Measurements from ENCODE around the gene TAPT1. TPM values are rescaled to one million over a fixed set of nuclear protein-coding genes. Genes with fewer than 3 reads are reported as not detected.

The TAPT1 gene
- total RNA-seq, 1 experiment from 2014 or later: 13.8 TPM

DNA sequence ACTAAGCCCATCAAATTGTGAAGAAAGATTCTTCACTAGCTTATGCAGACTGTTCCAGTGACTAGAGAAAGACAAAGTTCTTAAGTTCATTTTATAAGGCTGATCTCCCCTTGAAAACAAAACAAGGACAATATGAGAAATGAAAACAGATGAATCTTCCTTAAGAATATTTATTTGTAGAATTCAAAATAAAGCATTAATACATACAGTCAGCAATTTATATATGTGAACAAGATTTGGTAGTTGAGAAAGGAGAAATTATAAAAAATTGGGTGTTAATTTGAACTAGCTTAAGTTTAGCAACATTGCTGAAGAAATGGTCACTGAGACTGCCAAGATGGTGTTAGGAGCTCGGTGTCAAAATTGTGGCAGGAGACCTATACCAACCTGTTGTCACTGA lies 41.4 kb upstream of the TAPT1 start:
- CTCF ChIA-PET: no interaction called here
- no peaks in the 10 kb centered on the region for H3K27me3 ChIP-seq (ENCODE audit: insufficient read depth, low read depth)
- POLR2A ChIA-PET (ENCODE audit: unreplicated experiment): no interaction called here

DNA sequence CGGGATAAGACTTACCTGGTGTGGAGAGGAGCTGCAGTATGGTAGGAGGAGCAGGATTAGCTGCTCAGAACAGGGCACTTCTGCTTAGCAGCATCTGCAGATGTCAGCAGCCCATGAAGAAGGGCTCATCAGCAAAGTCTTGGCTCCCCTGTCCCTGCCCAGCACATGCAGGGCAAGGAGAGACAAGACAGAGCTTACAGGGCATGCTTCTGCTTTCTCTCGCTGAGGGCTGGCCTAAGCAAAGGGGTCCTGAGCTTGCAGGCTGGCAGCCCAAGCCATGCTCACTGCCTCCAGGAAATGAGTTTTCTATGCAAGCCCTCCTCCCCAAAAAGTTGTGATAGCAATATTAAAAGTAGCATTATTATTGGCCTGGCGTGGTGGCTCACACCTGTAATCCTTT lies 39.5 kb upstream of the TAPT1 start:
- H3K4me3 ChIP-seq: no peak overlapping the region
- H3K9me2 ChIP-seq (ENCODE audit: insufficient read depth): no peaks in the 10 kb centered on the region
- H3K9me3 ChIP-seq (ENCODE audit: insufficient read depth, low read depth): no peaks in the 10 kb centered on the region
- DNase-seq: no peak
- no peaks in the 10 kb centered on the region for H3K4me1 ChIP-seq (replicated peaks; ENCODE audit: insufficient read depth)
- no peak for TF ChIP-seq EZH2 (IDR thresholded peaks at IDR 0.05; ENCODE audit: low read depth)
- TF ChIP-seq, protein P1, sequence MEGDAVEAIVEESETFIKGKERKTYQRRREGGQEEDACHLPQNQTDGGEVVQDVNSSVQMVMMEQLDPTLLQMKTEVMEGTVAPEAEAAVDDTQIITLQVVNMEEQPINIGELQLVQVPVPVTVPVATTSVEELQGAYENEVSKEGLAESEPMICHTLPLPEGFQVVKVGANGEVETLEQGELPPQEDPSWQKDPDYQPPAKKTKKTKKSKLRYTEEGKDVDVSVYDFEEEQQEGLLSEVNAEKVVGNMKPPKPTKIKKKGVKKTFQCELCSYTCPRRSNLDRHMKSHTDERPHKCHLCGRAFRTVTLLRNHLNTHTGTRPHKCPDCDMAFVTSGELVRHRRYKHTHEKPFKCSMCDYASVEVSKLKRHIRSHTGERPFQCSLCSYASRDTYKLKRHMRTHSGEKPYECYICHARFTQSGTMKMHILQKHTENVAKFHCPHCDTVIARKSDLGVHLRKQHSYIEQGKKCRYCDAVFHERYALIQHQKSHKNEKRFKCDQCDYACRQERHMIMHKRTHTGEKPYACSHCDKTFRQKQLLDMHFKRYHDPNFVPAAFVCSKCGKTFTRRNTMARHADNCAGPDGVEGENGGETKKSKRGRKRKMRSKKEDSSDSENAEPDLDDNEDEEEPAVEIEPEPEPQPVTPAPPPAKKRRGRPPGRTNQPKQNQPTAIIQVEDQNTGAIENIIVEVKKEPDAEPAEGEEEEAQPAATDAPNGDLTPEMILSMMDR (conservative IDR thresholded peaks at IDR 0.05): no peak
- H3K27ac ChIP-seq: no peak overlapping the region
- H3K36me3 ChIP-seq (ENCODE audit: low read depth): no peaks in the 10 kb centered on the region
- POLR2A ChIA-PET (ENCODE audit: unreplicated experiment): no interaction called here
- no peaks in the 10 kb centered on the region for H4K20me1 ChIP-seq (ENCODE audit: insufficient read depth)
- H3K27me3 ChIP-seq (ENCODE audit: insufficient read depth, low read depth): no peaks in the 10 kb centered on the region
- no peak overlapping the region for H2AFZ ChIP-seq
- H3K79me2 ChIP-seq (ENCODE audit: low read depth): no peaks in the 10 kb centered on the region
- CTCF ChIA-PET: interaction anchor here (0.6 to 1.7 kb wide), 2 partner anchors 460 to 1200 kb away, joined by 3 to 6 read pairs; no protein-coding TSS in a partner anchor
- intact Hi-C loops (cut with micrococcal nuclease; ENCODE audit: unreplicated experiment): loop anchor here (1.0 to 10.0 kb wide), 3 partner anchors 39 to 240 kb away; partner anchors contain the start of gene TAPT1
- H3K4me2 ChIP-seq: no peak overlapping the region
- no peaks in the 10 kb centered on the region for H3F3A ChIP-seq (ENCODE audit: insufficient read depth, low read depth)
- no TSS peak for BruUV-seq (replicated peaks)

More for the DNA sequence above, 41.4 kb upstream of the TAPT1 start:
- Histone ChIP-seq H2AFZ (no peak overlapping the region), H3K4me1 (replicated peaks; ENCODE audit: insufficient read depth) (no peaks in the 10 kb centered on the region), H4K20me1 (ENCODE audit: insufficient read depth) (no peaks in the 10 kb centered on the region), H3K9me2 (ENCODE audit: insufficient read depth) (no peaks in the 10 kb centered on the region), H3F3A (ENCODE audit: insufficient read depth, low read depth) (no peaks in the 10 kb centered on the region), H3K4me2 (no peak overlapping the region), H3K9me3 (ENCODE audit: insufficient read depth, low read depth) (no peaks in the 10 kb centered on the region), H3K36me3 (ENCODE audit: low read depth) (no peaks in the 10 kb centered on the region), H3K27ac (no peak overlapping the region), H3K4me3 (no peak overlapping the region), H3K79me2 (ENCODE audit: low read depth) (no peaks in the 10 kb centered on the region)
- DNase-seq: no peak
- no TSS peak for BruUV-seq (replicated peaks)
- no peak for TF ChIP-seq EZH2 (IDR thresholded peaks at IDR 0.05; ENCODE audit: low read depth)
- TF ChIP-seq, protein P1 (conservative IDR thresholded peaks at IDR 0.05): no peak
- intact Hi-C loops (cut with micrococcal nuclease; ENCODE audit: unreplicated experiment): loop anchor here (5.0 to 10.0 kb wide), 2 partner anchors 40 to 73 kb away; partner anchors contain the start of gene TAPT1

DNA sequence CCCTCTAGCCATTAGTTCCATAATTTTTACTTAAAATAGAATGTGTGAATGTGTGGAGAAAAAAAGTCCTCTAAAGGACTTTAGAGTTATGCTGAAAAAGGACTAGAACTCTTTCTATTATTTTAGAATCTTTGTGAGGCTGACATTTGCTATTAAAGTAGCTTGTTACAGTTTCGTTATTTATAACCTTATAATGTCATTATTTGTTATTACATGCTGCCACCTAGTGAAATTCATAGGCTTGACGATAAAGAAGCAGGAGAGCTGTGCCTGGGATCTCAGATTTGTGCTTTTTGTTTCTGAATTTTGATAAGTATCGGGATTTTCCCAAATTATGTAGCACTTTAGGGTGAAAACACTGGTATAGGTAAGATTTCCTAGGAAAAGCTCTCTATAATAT lies 38.5 kb upstream of the TAPT1 start:
- Histone ChIP-seq H4K20me1 (ENCODE audit: insufficient read depth) (no peaks in the 10 kb centered on the region), H3F3A (ENCODE audit: insufficient read depth, low read depth) (no peaks in the 10 kb centered on the region), H3K4me1 (replicated peaks; ENCODE audit: insufficient read depth) (no peaks in the 10 kb centered on the region), H3K79me2 (ENCODE audit: low read depth) (no peaks in the 10 kb centered on the region), H3K9me3 (ENCODE audit: insufficient read depth, low read depth) (no peaks in the 10 kb centered on the region), H3K36me3 (ENCODE audit: low read depth) (no peaks in the 10 kb centered on the region), H3K27me3 (ENCODE audit: insufficient read depth, low read depth) (no peaks in the 10 kb centered on the region), H3K4me3 (no peak overlapping the region), H3K4me2 (no peak overlapping the region), H2AFZ (no peak overlapping the region), H3K9me2 (ENCODE audit: insufficient read depth) (no peaks in the 10 kb centered on the region), H3K27ac (no peak overlapping the region)
- TF ChIP-seq, protein P1 (conservative IDR thresholded peaks at IDR 0.05): peak; percentile 53
- no peak for TF ChIP-seq EZH2 (IDR thresholded peaks at IDR 0.05; ENCODE audit: low read depth)
- intact Hi-C loops (cut with micrococcal nuclease; ENCODE audit: unreplicated experiment): loop anchor here (1.0 to 10.0 kb wide), 4 partner anchors 37 to 458 kb away; partner anchors contain the start of gene TAPT1
- CTCF ChIA-PET: interaction anchor here (0.6 to 1.7 kb wide), 5 partner anchors 37 to 459 kb away, joined by 3 to 6 read pairs (median 3); no protein-coding TSS in a partner anchor
- no TSS peak for BruUV-seq (replicated peaks)
- POLR2A ChIA-PET (ENCODE audit: unreplicated experiment): no interaction called here
- no peak for DNase-seq

Measured in PC-9 (cell line).